HL-60/S4 treated with phorbol 12-myristate 13-acetate at 8.2 ng/mL for 4 days and 3 days (cell line): ENCODE results near the gene DRD3.

Source experiments
- in situ Hi-C: fragments of 300-500 bp; cut with MboI; formaldehyde crosslinking; loops from 2 replicates; pipeline ENCODE4 v1.15.0; 2022; ENCODE audit warnings: low sequenced_read_pairs

Gene DRD3

DNA sequence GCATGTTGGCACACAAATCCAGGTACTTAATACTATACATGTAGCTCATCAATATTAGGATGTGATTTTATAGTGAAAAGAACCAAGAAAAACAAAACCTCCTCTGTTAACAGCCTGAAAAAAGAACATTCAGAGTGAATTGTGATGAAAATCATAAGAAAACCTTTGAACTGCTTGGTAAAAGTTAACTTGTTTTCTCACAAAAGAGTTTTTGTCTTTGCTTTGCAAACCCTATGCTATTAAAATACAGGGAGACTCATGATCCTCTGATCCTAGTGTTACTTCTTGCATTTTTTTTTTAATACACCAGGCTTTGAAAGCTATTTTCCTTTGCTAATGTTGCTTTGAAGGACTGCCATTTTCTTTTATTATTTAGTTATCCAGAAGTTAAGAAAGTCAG lies 98.7 kb downstream of the DRD3 start:
- in situ Hi-C loops = no loop called here

GRCh38 chr3:114079761-114080160 lies 99.1 kb downstream of the DRD3 start:
- in situ Hi-C loops = no loop called here

GRCh38 chr3:114078126-114078525 lies 100.7 kb downstream of the DRD3 start:
- in situ Hi-C loops = no loop called here
